SKM-1 treated with dmso at 0.1 percent for 144 hours (cell line): ENCODE measurements around the gene RACGAP1.

Experiments used
- DNase-seq: peaks from one replicate; lab custom pipeline; 2025; ENCODE audit not compliant: unreplicated experiment; lab: John Stamatoyannopoulos, UW

Gene RACGAP1

DNA sequence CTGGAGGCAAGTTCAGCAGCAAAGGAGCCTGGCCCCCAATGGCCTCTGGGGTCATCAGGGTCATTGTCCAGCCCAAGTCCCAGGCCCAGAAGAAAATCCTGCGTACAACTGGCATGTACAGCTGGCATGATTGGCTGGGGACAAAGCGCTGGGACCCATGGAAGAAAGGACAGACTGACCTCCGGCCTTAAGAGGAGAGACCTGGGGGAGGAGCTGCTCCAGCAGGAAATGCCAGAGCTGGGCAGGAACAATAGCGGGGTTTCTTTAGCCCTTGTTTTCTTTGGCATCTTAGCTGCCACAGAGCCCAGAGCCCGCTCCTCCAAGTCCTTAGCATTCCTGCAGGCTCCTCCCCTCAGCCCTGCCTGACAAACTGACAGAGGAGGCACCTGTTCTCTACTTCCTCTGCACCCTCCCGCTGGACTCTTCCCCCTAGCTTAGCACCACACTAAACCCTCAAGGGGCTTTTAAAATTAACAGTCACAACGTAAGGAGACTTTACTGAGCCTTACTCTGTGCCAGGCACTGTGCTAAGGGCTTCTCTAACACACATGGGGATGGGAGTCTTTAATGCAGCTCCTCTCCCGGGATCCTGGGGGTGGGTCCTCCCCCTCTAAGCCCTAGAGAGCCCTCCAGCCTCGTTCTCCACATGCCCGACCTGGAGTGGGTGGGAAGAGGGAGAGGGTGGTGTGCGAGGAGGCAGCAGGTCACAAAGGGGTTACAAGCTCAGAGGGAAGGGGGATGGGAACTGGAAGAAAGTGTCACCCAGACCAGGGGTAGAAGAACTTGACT lies 65.4 kb downstream of the RACGAP1 start:
- DNase-seq = no peak

- DNase-seq = no peak
These were observed 67.7 kb downstream of the RACGAP1 start for GRCh38 chr12:49957570-49957967.

- no peak for DNase-seq
These were observed 68.4 kb downstream of the RACGAP1 start for GRCh38 chr12:49956663-49957569.

DNA sequence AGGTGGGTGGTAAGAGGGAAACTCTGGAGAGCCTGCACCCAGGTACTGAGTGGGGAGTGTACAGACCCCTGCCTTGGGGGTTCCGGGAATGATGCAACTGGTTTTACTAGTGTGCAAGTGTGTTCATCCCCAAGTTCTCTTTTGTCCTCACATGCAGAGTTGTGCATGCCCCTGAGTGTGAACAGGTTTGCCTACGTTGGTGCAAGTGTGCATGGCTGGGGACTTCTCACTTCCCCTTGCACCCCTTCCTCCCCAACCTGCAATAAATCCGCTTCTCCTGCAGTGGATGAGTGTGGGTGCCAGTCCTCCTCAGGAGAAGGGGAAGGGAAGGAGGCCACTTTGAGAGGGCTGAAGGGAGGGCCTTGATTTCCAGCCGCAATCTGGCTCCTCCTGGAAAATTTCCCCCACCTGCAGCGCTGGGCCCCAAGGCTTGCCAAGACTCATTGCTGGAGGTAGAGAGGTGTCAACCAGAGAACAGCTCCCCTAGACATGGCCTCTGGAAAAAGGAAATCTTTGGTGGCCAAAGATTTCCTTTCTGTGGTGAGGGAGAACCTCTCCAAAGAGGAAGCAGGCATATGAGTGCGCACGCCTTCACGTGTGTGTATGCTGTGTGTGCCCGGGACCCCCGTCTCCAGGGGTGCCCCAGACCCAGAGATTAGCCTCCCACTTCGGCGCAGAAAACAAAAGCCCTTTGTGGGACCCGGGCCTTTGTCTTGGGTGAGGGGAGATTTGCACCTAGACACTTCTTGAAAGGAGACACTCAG lies 69.2 kb downstream of the RACGAP1 start:
- DNase-seq = no peak

GRCh38 chr12:49954863-49955830 lies 70.1 kb downstream of the RACGAP1 start:
- no peak for DNase-seq

GRCh38 chr12:49953961-49954846 lies 71.1 kb downstream of the RACGAP1 start:
- DNase-seq = no peak

- no peak for DNase-seq
These were observed 72.1 kb downstream of the RACGAP1 start for GRCh38 chr12:49953151-49953550.

GRCh38 chr12:49952391-49953055 lies 72.8 kb downstream of the RACGAP1 start:
- no peak for DNase-seq

DNA sequence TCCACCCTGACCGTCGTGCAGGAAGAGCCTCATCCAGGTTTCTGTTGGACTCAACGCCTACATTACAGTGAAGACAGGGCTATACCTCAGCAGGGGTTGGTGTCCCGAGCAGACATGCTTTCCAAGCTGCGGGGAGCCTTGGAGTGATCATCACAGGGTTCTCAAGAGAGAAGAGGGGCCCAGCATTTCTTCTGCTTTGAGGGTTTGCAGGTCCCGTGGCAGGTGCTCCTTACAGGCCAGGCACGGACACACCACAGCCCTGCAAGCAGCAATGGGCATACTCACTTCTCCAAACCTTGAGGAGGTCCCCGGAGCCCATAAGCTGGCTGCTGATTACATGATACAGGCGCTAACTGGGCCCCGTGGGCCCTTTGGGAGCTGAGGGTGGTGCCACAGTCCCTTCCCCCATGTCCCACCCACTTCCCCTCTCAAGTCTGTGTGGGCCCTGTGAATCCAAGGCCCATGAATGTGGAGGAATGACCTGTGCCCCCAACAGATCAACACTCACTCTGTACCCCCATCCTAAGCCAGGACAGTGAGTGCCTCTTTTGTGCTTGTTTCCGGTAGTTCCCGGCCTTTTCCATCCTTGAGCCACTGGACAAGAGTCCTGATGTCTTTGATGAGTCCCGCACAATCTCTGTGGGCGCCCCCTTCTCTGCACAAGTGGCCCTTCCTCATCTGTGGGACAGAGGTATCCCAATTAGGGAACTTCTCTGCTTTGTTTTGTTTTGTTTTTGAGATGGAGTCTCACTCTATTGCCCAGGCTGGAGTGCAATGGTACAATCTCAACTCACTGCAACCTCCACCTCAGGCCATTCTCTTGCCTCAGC lies 73.7 kb downstream of the RACGAP1 start:
- no peak for DNase-seq

- no peak for DNase-seq
These were observed 74.7 kb downstream of the RACGAP1 start, which contains the start of gene AQP2 for GRCh38 chr12:49950273-49951251. Gene AQP2 (plus strand): TSS chr12:49950737. CDS start chr12:49950831, 94 bp downstream.

- no peak for DNase-seq
These were observed 75.4 kb downstream of the RACGAP1 start for GRCh38 chr12:49949866-49950265.

DNA sequence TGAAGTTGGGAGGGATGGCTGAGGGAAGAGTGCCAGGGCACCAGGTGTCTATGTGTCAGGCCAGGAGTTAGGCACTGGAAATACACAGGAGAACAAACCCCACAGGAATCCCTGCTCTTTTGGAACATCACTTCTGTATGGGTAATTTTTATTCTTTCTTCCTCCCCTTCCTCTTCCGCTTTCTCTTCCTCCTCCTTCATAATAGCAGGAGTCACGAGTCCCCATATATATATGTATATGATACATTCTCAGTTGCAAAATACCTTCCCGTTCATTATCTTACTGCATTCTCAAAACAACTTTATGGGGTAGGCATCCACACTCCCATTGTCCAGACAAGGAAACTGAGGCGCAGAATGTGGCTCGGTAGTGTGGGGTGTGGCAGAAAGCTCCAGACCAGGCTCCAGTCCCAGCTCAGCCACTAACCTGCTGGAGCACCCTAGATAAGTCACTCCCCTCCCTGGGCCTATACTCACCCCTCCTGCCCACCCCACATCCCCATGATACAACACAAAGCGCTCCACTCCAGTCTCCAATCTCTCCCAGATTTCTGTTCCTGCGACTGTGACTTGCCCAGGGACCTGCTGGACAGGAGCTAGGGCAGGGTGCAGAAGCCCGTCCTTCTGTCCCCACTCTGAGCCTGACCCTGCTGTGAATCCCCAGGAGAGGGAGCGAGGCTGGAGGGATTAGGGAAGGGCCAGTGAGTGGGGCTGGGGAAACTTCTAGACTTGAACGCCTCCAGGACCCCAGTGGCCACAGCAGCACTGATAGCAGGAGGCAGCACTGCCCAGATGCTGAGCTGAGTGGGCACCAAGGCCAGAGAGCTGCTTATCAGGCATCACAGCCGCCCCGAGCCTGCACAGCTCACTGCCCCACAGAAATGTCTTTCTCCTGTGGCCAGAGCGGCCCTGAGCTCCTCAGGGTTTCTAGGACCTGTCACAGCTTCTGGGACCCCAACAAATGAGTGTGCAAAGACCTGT lies 76.1 kb downstream of the RACGAP1 start:
- DNase-seq = no peak

GRCh38 chr12:49947593-49948226 lies 77.6 kb downstream of the RACGAP1 start:
- DNase-seq = no peak

GRCh38 chr12:49946497-49946896 lies 78.8 kb downstream of the RACGAP1 start:
- no peak for DNase-seq

- no peak for DNase-seq
These were observed 79.2 kb downstream of the RACGAP1 start for GRCh38 chr12:49946086-49946485.
